Panc1 (cell line): ENCODE data around the gene SARNP. TPM values are rescaled to one million over a fixed set of nuclear protein-coding genes. Genes with fewer than 3 reads are reported as not detected.

ENCODE experiments used
- ATAC-seq: fragments of 200-7000 bp; cut with Tn5 transposase; 2 replicates; pipeline ENCODE4 v1.9.1; 2020; ENCODE audit warnings: mild to moderate bottlenecking, moderate library complexity
- BruUV-seq: library from RNA; stranded (reverse); fragments of 400-500 nt; replicated peaks from 2 replicates; lab custom pipeline; 2021; lab: Mats Ljungman, UMichigan
- CTCF ChIA-PET: fragments of 300-600 bp; sonication (Branson Sonifier 250); formaldehyde crosslinking; loops from one replicate; lab custom pipeline; 2022; ENCODE audit warnings: antibody characterized with exemption; lab: Charles Lee
- POLR2A ChIA-PET: fragments of 300-600 bp; sonication (Branson Sonifier 250); formaldehyde crosslinking; loops from one replicate; lab custom pipeline; 2022; ENCODE audit warnings: antibody characterized with exemption; lab: Charles Lee
- DNase-seq: peaks from one replicate; pipeline ENCODE4 v3.0.0-alpha.2; 2010; ENCODE audit warnings: low read depth, low spot score
- H3K27ac ChIP-seq: 2 replicates; pipeline ENCODE4 v1.5.1; 2011; ENCODE audit warnings: mild to moderate bottlenecking, low read length, inconsistent platforms
- H3K27me3 ChIP-seq: fragments of 200-500 bp; sonication (Bioruptor generic); 2 replicates; pipeline ENCODE4 v1.6.0; 2014; ENCODE audit warnings: low read length, inconsistent platforms; ENCODE audit not compliant: control insufficient read depth, insufficient read depth
- H3K36me3 ChIP-seq: fragments of 200-500 bp; sonication (Bioruptor generic); 2 replicates; pipeline ENCODE4 v1.5.1; 2014; ENCODE audit warnings: inconsistent platforms, mild to moderate bottlenecking, low read length, moderate library complexity; ENCODE audit not compliant: control insufficient read depth, insufficient read depth
- H3K4me1 ChIP-seq: 2 replicates; pipeline ENCODE4 v1.5.1; 2011; ENCODE audit warnings: inconsistent platforms, mild to moderate bottlenecking, low read length, moderate library complexity; ENCODE audit not compliant: control insufficient read depth, insufficient read depth
- H3K4me3 ChIP-seq, 2 experiments: 2 replicates each; pipeline ENCODE4 v1.5.1; 2011 to 2012; ENCODE audit warnings: low read depth in 2 of 2, low read length in 2 of 2, mild to moderate bottlenecking in 2 of 2, inconsistent platforms in 1 of 2, moderate library complexity in 1 of 2
- H3K9me3 ChIP-seq: fragments of 200-500 bp; sonication (Bioruptor generic); 2 replicates; pipeline ENCODE4 v1.5.1; 2014; ENCODE audit warnings: low read depth, mild to moderate bottlenecking, inconsistent platforms, low read length, moderate library complexity; ENCODE audit not compliant: control insufficient read depth, insufficient read depth
- CTCF ChIP-seq: fragments of 450-650 bp; IDR thresholded peaks from 2 replicates; pipeline ENCODE4 v1.5.1; 2017; ENCODE audit warnings: mild to moderate bottlenecking
- POLR2AphosphoS5 ChIP-seq: IDR thresholded peaks from 2 replicates; pipeline ENCODE4 v1.6.1; 2012; ENCODE audit warnings: mild to moderate bottlenecking, low read depth, low read length, moderate library complexity
- REST ChIP-seq, 2 experiments: IDR thresholded peaks; 2 replicates each; pipeline ENCODE4 v1.6.1; 2011 to 2012; ENCODE audit warnings: low read depth in 2 of 2, control low read depth in 1 of 2, low read length in 1 of 2, mild to moderate bottlenecking in 1 of 2, moderate library complexity in 1 of 2; ENCODE audit not compliant: insufficient read depth in 1 of 2
- SIN3A ChIP-seq: IDR thresholded peaks from 2 replicates; pipeline ENCODE4 v1.6.1; 2012; ENCODE audit warnings: low read depth, mild to moderate bottlenecking, low read length, moderate library complexity, borderline replicate concordance; ENCODE audit not compliant: insufficient read depth
- TCF7L2 ChIP-seq: IDR thresholded peaks from 2 replicates; pipeline ENCODE4 v1.6.1; 2011; ENCODE audit warnings: mild to moderate bottlenecking, low read depth, low read length, inconsistent platforms
- in situ Hi-C: cut with HindIII; loops from 2 replicates; pipeline ENCODE4 v1.10.0; 2016; ENCODE audit warnings: low sequenced_read_pairs, low pct_unique_long_range_greater_than_20kb
- intact Hi-C: fragments of 100-400 bp; cut with micrococcal nuclease; formaldehyde crosslinking; loops from one replicate; pipeline ENCODE4 v1.10.0; 2022; ENCODE audit not compliant: unreplicated experiment
- total RNA-seq: library from RNA; stranded (reverse); gene quantifications from one replicate; pipeline ENCODE4 v1.2.1, GENCODE V29; 2021; ENCODE audit not compliant: unreplicated experiment

The SARNP gene
- total RNA-seq, 1 experiment from 2014 or later, result 69.3 TPM

- ChIA-PET POLR2A (no interaction called here), CTCF (no interaction called here)
- DNase-seq (no peak), ATAC-seq (no peak)
- Histone ChIP-seq H3K27me3 (no peaks in the 10 kb centered on the region), H3K36me3 (peaks cover 15% of the 10 kb centered on the region), H3K9me3 (no peaks in the 10 kb centered on the region), H3K27ac (no peak overlapping the region), H3K4me3 (no peak overlapping the region), H3K4me1 (no peaks in the 10 kb centered on the region)
- intact Hi-C loops, result no loop called here
- in situ Hi-C loops, result no loop called here
- TF ChIP-seq POLR2AphosphoS5 (no peak), REST (IDR thresholded peaks at IDR 0.05; ENCODE audit: insufficient read depth in 1 of 2, low read depth in 2 of 2, low read length in 1 of 2) (no peak), CTCF (no peak), SIN3A (no peak), TCF7L2 (no peak)
- no TSS peak for BruUV-seq
Observed at GRCh38 chr12:55771736-55772135, 45.8 kb downstream of the SARNP start.

- intact Hi-C loops (no loop called here), in situ Hi-C loops (no loop called here)
- Histone ChIP-seq H3K4me1 (no peaks in the 10 kb centered on the region), H3K36me3 (peaks cover 7% of the 10 kb centered on the region), H3K4me3 (no peak overlapping the region), H3K9me3 (no peaks in the 10 kb centered on the region), H3K27ac (no peak overlapping the region), H3K27me3 (no peaks in the 10 kb centered on the region)
- BruUV-seq, result no TSS peak
- POLR2A ChIA-PET, result no interaction called here
- no peak for TF ChIP-seq POLR2AphosphoS5
- no peak for TF ChIP-seq SIN3A
- no peak for TF ChIP-seq CTCF
- TF ChIP-seq REST (IDR thresholded peaks at IDR 0.05; ENCODE audit: insufficient read depth in 1 of 2, low read depth in 2 of 2, low read length in 1 of 2), result no peak
- TF ChIP-seq TCF7L2, result no peak
- ATAC-seq (no peak), DNase-seq (no peak)
- CTCF ChIA-PET, result no interaction called here
Observed at GRCh38 chr12:55767156-55767555, 50.4 kb downstream of the SARNP start.
